Body of pancreas (tissue), 4 donors: ENCODE results near the gene CTNND2. TPM values are rescaled to one million over a fixed set of nuclear protein-coding genes. Genes with fewer than 3 reads are reported as not detected.

ENCODE experiments used
- ATAC-seq: fragments of 150-250 bp; one replicate; pipeline ENCODE4 v1.9.1; 2016
- DNase-seq, 4 donors: peaks; one replicate each; pipeline ENCODE4 v3.0.0-alpha.2; 2019
- H3K27ac ChIP-seq, 4 donors: fragments of 200-600 bp; sonication (generic); 1 replicate in 3 of 4; 2 replicates in 1 of 4; pipeline versions ENCODE4 v1.5.1 to v1.6.1; 2016 to 2019; ENCODE audit warnings: mild to moderate bottlenecking in 1 of 4, mixed read lengths in 1 of 4, moderate library complexity in 1 of 4
- H3K27me3 ChIP-seq, 2 donors: fragments of 200-600 bp; sonication (generic); one replicate each; pipeline ENCODE4 v1.6.0; 2016; ENCODE audit warnings: mild to moderate bottlenecking in 1 of 2
- H3K36me3 ChIP-seq, 2 donors: fragments of 200-600 bp; sonication (generic); replicated peaks in 1 of 2; 2 replicates each; pipeline ENCODE4 v1.5.1; 2016; ENCODE audit warnings: low read depth in 2 of 2; ENCODE audit not compliant: insufficient read depth in 1 of 2
- H3K4me1 ChIP-seq: fragments of 200-600 bp; sonication (generic); one replicate; pipeline ENCODE4 v1.6.0; 2016
- H3K4me3 ChIP-seq, 2 donors: fragments of 200-600 bp; sonication (generic); 1 replicate in 1 of 2; 2 replicates in 1 of 2; pipeline ENCODE4 v1.5.1; 2016 to 2019
- H3K9me3 ChIP-seq, 3 donors: fragments of 200-600 bp; sonication (generic); 1 replicate in 2 of 3; 2 replicates in 1 of 3; pipeline ENCODE4 v1.5.1; 2016
- CTCF ChIP-seq, 7 experiments: fragments of 450-650 bp in 4 of 7; fragments of 200-600 bp in 3 of 7; sonication (generic) in 3 of 7; IDR thresholded peaks; one replicate each; pipeline ENCODE4 v1.5.1; 2016 to 2019; ENCODE audit warnings: antibody characterized with exemption in 7 of 7
- POLR2A ChIP-seq, 3 donors: fragments of 450-650 bp; IDR thresholded peaks; one replicate each; pipeline ENCODE4 v1.6.1; 2016; ENCODE audit warnings: antibody characterized with exemption in 3 of 3, mild to moderate bottlenecking in 2 of 3
- WGBS, 2 donors: methylation state at CpG; one replicate each; pipeline ENCODE4 v1.1.5; 2017; 5-methylcytosine and 5-hydroxymethylcytosine counted together
- intact Hi-C: fragments of 100-400 bp; cut with DNase I; formaldehyde crosslinking; loops from one replicate; pipeline ENCODE4 v1.15.1; 2023
- total RNA-seq, 2 donors: library from RNA; depleted of rRNA; stranded (reverse); fragments of >200 nt; gene quantifications; one replicate each; pipeline ENCODE4 v1.1.0, GENCODE V29; 2016

CTNND2 gene
- total RNA-seq, 2 donors from 2014 or later, result 21.0 to 82.4 TPM

- WGBS, 2 donors, result 69 to 77% methylated on average over 5 to 7 of the region's 7 CpGs
- DNase-seq, result no peak
Observed at GRCh38 chr5:11815916-11816315, 88.3 kb downstream of the CTNND2 start.

GRCh38 chr5:11815481-11815880 is 88.8 kb downstream of the CTNND2 start:
- no peak for DNase-seq
- 86 to 89% methylated on average over 3 of the region's 3 CpGs for WGBS, 2 donors
- ATAC-seq, result no peak
- H3K4me1 ChIP-seq, result peaks cover 8% of the 10 kb centered on the region
- H3K4me3 ChIP-seq, result no peak overlapping the region
- intact Hi-C loops, result no loop called here
- no peak for TF ChIP-seq POLR2A (IDR thresholded peaks at IDR 0.05)
- H3K36me3 ChIP-seq, result no peaks in the 10 kb centered on the region
- no peaks in the 10 kb centered on the region for H3K27me3 ChIP-seq
- no peaks in the 10 kb centered on the region for H3K9me3 ChIP-seq
- H3K27ac ChIP-seq, result no peak overlapping the region

More at GRCh38 chr5:11815916-11816315, 88.3 kb downstream of the CTNND2 start:
- Histone ChIP-seq H3K27ac (no peak overlapping the region), H3K4me1 (peaks cover 8% of the 10 kb centered on the region), H3K9me3 (no peaks in the 10 kb centered on the region), H3K4me3 (no peak overlapping the region), H3K27me3 (no peaks in the 10 kb centered on the region), H3K36me3 (no peaks in the 10 kb centered on the region)
- ATAC-seq, result no peak
- intact Hi-C loops, result no loop called here
- TF ChIP-seq POLR2A (IDR thresholded peaks at IDR 0.05) (no peak), CTCF (IDR thresholded peaks at IDR 0.05) (no peak)

- H3K4me1 ChIP-seq, result peaks cover 8% of the 10 kb centered on the region
- no peak overlapping the region for H3K4me3 ChIP-seq
- no peak for ATAC-seq
- H3K27me3 ChIP-seq, result no peaks in the 10 kb centered on the region
- DNase-seq, result peak in 3 of 4 donors; percentile 27 to 47 (median 28)
- intact Hi-C loops, result no loop called here
- no peaks in the 10 kb centered on the region for H3K9me3 ChIP-seq
- no peak for TF ChIP-seq POLR2A (IDR thresholded peaks at IDR 0.05)
- TF ChIP-seq CTCF (IDR thresholded peaks at IDR 0.05), result no peak
- no peaks in the 10 kb centered on the region for H3K36me3 ChIP-seq
- WGBS, 2 donors, result 26 to 41% methylated on average over 4 of the region's 4 CpGs
- no peak overlapping the region for H3K27ac ChIP-seq
Observed at GRCh38 chr5:11814373-11814772, 89.9 kb downstream of the CTNND2 start.

- 92 to 95% methylated on average over 3 of the region's 3 CpGs for WGBS, 2 donors
- no peak overlapping the region for H3K27ac ChIP-seq
- no peak for DNase-seq
- TF ChIP-seq POLR2A (IDR thresholded peaks at IDR 0.05), result no peak
- TF ChIP-seq CTCF (IDR thresholded peaks at IDR 0.05), result no peak
- peaks cover 3% of the 10 kb centered on the region for H3K4me1 ChIP-seq
- no peak overlapping the region for H3K4me3 ChIP-seq
- no peak for ATAC-seq
- H3K36me3 ChIP-seq, result no peaks in the 10 kb centered on the region
- H3K27me3 ChIP-seq, result no peaks in the 10 kb centered on the region
- no peaks in the 10 kb centered on the region for H3K9me3 ChIP-seq
- intact Hi-C loops, result no loop called here
Observed at GRCh38 chr5:11809407-11809806, 94.8 kb downstream of the CTNND2 start.

GRCh38 chr5:11803436-11803835 is 100.8 kb downstream of the CTNND2 start:
- ATAC-seq (no peak), DNase-seq (no peak)
- Histone ChIP-seq H3K9me3 (no peaks in the 10 kb centered on the region), H3K36me3 (no peaks in the 10 kb centered on the region), H3K4me3 (no peak overlapping the region), H3K27ac (no peak overlapping the region), H3K4me1 (no peaks in the 10 kb centered on the region), H3K27me3 (no peaks in the 10 kb centered on the region)
- intact Hi-C loops, result no loop called here
- TF ChIP-seq POLR2A (IDR thresholded peaks at IDR 0.05) (no peak), CTCF (IDR thresholded peaks at IDR 0.05) (no peak)
- 89 to 93% methylated on average over 7 of the region's 7 CpGs for WGBS, 2 donors
